ENCODE data around the gene RCVRN.
A peak's percentile ranks its signal among the peaks of the same experiment; 100 is the strongest.

RCVRN gene

GRCh38 chr17:9894231-9894630 lies 10.8 kb downstream of the RCVRN start:
- no peak for DNase-seq

GRCh38 chr17:9893411-9894012 lies 11.6 kb downstream of the RCVRN start:
- peak; percentile 82 for DNase-seq

GRCh38 chr17:9890124-9890523 lies 14.9 kb downstream of the RCVRN start:
- DNase-seq = no peak

- no peak for DNase-seq
Measured at GRCh38 chr17:9887508-9887907, 17.6 kb downstream of the RCVRN start.

- no peak for DNase-seq
Measured at GRCh38 chr17:9886141-9886930, 18.7 kb downstream of the RCVRN start.

GRCh38 chr17:9883451-9883850 lies 21.6 kb downstream of the RCVRN start:
- no peak for DNase-seq

- peak; percentile 42 for DNase-seq
Measured at GRCh38 chr17:9880582-9880999, 24.5 kb downstream of the RCVRN start.

GRCh38 chr17:9878786-9879525 lies 26.1 kb downstream of the RCVRN start:
- peak; percentile 58 for DNase-seq

- no peak for DNase-seq
Measured at GRCh38 chr17:9878356-9878755, 26.7 kb downstream of the RCVRN start.

GRCh38 chr17:9875441-9875840 lies 29.6 kb downstream of the RCVRN start:
- peak; percentile 54 for DNase-seq

GRCh38 chr17:9874722-9875121 lies 30.3 kb downstream of the RCVRN start:
- DNase-seq = no peak

GRCh38 chr17:9872852-9873251 lies 32.2 kb downstream of the RCVRN start:
- DNase-seq = no peak

- DNase-seq = no peak
Measured at GRCh38 chr17:9868552-9868951, 36.5 kb downstream of the RCVRN start.

- no peak for DNase-seq
Measured at GRCh38 chr17:9865586-9865985, 39.5 kb downstream of the RCVRN start.

- no peak for DNase-seq
Measured at GRCh38 chr17:9862949-9863348, 42.1 kb downstream of the RCVRN start.

- DNase-seq = no peak
Measured at GRCh38 chr17:9862220-9862619, 42.9 kb downstream of the RCVRN start.

GRCh38 chr17:9860851-9861250 lies 44.2 kb downstream of the RCVRN start:
- DNase-seq = no peak

GRCh38 chr17:9859781-9860180 lies 45.3 kb downstream of the RCVRN start:
- no peak for DNase-seq

GRCh38 chr17:9855036-9855435 lies 50.0 kb downstream of the RCVRN start:
- no peak for DNase-seq

- no peak for DNase-seq
Measured at GRCh38 chr17:9854255-9854654, 50.8 kb downstream of the RCVRN start.

- DNase-seq = no peak
Measured at GRCh38 chr17:9850151-9850550, 54.9 kb downstream of the RCVRN start.
